Liver (tissue), 9 donors: ENCODE measurements around the gene SCYL3. TPM values are rescaled to one million over a fixed set of nuclear protein-coding genes. Genes with fewer than 3 reads are reported as not detected.

Experiments
- DNase-seq: peaks from one replicate; pipeline ENCODE4 v3.0.0-alpha.2; 2017; ENCODE audit warnings: low spot score
- H3K27ac ChIP-seq, 2 donors: one replicate each; pipeline ENCODE4 v1.7.0; 2013; ENCODE audit warnings: inconsistent platforms in 2 of 2, low read length in 2 of 2, control low read depth in 1 of 2, low read depth in 1 of 2, mild to moderate bottlenecking in 1 of 2
- H3K27me3 ChIP-seq, 4 donors: one replicate each; pipeline versions ENCODE4 v1.6.1 to v1.7.0; 2013; ENCODE audit warnings: low read length in 3 of 4, inconsistent platforms in 1 of 4, mild to moderate bottlenecking in 1 of 4, moderate library complexity in 1 of 4; ENCODE audit not compliant: control insufficient read depth in 4 of 4, insufficient read depth in 4 of 4
- H3K36me3 ChIP-seq, 4 donors: one replicate each; pipeline versions ENCODE4 v1.6.1 to v1.7.0; 2013; ENCODE audit warnings: low read length in 3 of 4, mild to moderate bottlenecking in 3 of 4, low read depth in 1 of 4, moderate library complexity in 1 of 4; ENCODE audit not compliant: control insufficient read depth in 4 of 4, insufficient read depth in 3 of 4
- H3K4me1 ChIP-seq, 4 donors: one replicate each; pipeline versions ENCODE4 v1.6.1 to v1.7.0; 2013; ENCODE audit warnings: low read length in 3 of 4, mild to moderate bottlenecking in 3 of 4, moderate library complexity in 1 of 4; ENCODE audit not compliant: control insufficient read depth in 4 of 4, insufficient read depth in 4 of 4
- H3K4me3 ChIP-seq, 3 donors: one replicate each; pipeline versions ENCODE4 v1.6.1 to v1.7.0; 2013; ENCODE audit warnings: low read length in 3 of 3, control low read depth in 1 of 3, low read depth in 1 of 3, mild to moderate bottlenecking in 1 of 3
- H3K9ac ChIP-seq, 2 donors: one replicate each; pipeline ENCODE4 v1.7.0; 2013; ENCODE audit warnings: low read length in 2 of 2, mild to moderate bottlenecking in 2 of 2, moderate library complexity in 2 of 2, control low read depth in 1 of 2, low read depth in 1 of 2
- H3K9me3 ChIP-seq, 4 donors: one replicate each; pipeline versions ENCODE4 v1.6.1 to v1.7.0; 2013; ENCODE audit warnings: low read length in 3 of 4; ENCODE audit not compliant: control insufficient read depth in 4 of 4
- ATF3 ChIP-seq: IDR thresholded peaks from 2 replicates; pipeline ENCODE4 v1.6.1; 2016; ENCODE audit warnings: antibody characterized with exemption
- CTCF ChIP-seq: fragments of 150-350 bp; IDR thresholded peaks from 2 replicates; pipeline ENCODE4 v1.5.1; 2017; ENCODE audit warnings: improper control_type of control experiment, low read depth, low read length; ENCODE audit not compliant: missing input control
- FOXA1 ChIP-seq: IDR thresholded peaks from 2 replicates; pipeline ENCODE4 v1.6.1; 2016; ENCODE audit warnings: antibody characterized with exemption
- GABPA ChIP-seq, 2 donors: IDR thresholded peaks in 1 of 2; conservative IDR thresholded peaks in 1 of 2; 2 replicates each; pipeline ENCODE4 v1.6.1; 2016; ENCODE audit warnings: antibody characterized with exemption in 2 of 2, mild to moderate bottlenecking in 1 of 2, moderate library complexity in 1 of 2
- HNF4A ChIP-seq, 2 donors: conservative IDR thresholded peaks; 2 replicates each; pipeline ENCODE4 v1.6.1; 2016; ENCODE audit warnings: antibody characterized with exemption in 2 of 2, mild to moderate bottlenecking in 2 of 2
- JUND ChIP-seq, 2 donors: IDR thresholded peaks; 2 replicates each; pipeline ENCODE4 v1.6.1; 2016; ENCODE audit warnings: antibody characterized with exemption in 2 of 2
- MAX ChIP-seq: IDR thresholded peaks from 2 replicates; pipeline ENCODE4 v1.6.1; 2016; ENCODE audit warnings: antibody characterized with exemption
- NR2F2 ChIP-seq: IDR thresholded peaks from 2 replicates; pipeline ENCODE4 v1.6.1; 2016; ENCODE audit warnings: antibody characterized with exemption
- REST ChIP-seq: IDR thresholded peaks from 2 replicates; pipeline ENCODE4 v1.6.1; 2016; ENCODE audit warnings: antibody characterized with exemption, mild to moderate bottlenecking
- SP1 ChIP-seq: IDR thresholded peaks from 2 replicates; pipeline ENCODE4 v1.6.1; 2018; ENCODE audit warnings: antibody characterized with exemption, mild to moderate bottlenecking
- TAF1 ChIP-seq: conservative IDR thresholded peaks from 2 replicates; pipeline ENCODE4 v1.6.1; 2016; ENCODE audit warnings: antibody characterized with exemption, mild to moderate bottlenecking
- YY1 ChIP-seq: IDR thresholded peaks from 2 replicates; pipeline ENCODE4 v1.6.1; 2016; ENCODE audit warnings: antibody characterized with exemption, mild to moderate bottlenecking
- ZBTB33 ChIP-seq: IDR thresholded peaks from 2 replicates; pipeline ENCODE4 v1.6.1; 2016; ENCODE audit warnings: antibody characterized with exemption
- WGBS: extraction: QIAGEN DNeasy Blood & Tissue Kit; methylation state at CpG from one replicate; pipeline ENCODE4 v1.1.7; 2013; 5-methylcytosine and 5-hydroxymethylcytosine counted together
- polyA plus RNA-seq, 2 donors: library from polyadenylated mRNA; stranded (reverse) in 1 of 2; unstranded in 1 of 2; fragments of 200-250 nt in 1 of 2; fragments of >200 nt in 1 of 2; fragmentation: Nextera tagmentation in 1 of 2; extraction: Ambion mirVana in 1 of 2; gene quantifications; one replicate each; pipeline versions ENCODE4 v1.2.1 to v1.2.3, GENCODE V29; 2013 to 2015
- total RNA-seq, 2 donors: library from RNA; depleted of rRNA; stranded (reverse); fragments of >200 nt; gene quantifications; one replicate each; pipeline ENCODE4 v1.2.3, GENCODE V29; 2014
- donor health status: healthy.
- donor health status: healthy.
- donor health status: healthy.
- donor health status: healthy.
- donor health status: healthy.

SCYL3 gene
- total and polyA plus RNA-seq, 4 donors: 4.0 to 12.2 (median 6.1) TPM

- no peak overlapping the region for H3K27ac ChIP-seq
- peaks cover 3 to 20% (median 14%) of the 10 kb centered on the region in 4 donors for H3K4me1 ChIP-seq
- WGBS: 95% methylated on average over 2 of the region's 2 CpGs
- TF ChIP-seq MAX (no peak), ATF3 (no peak), ZBTB33 (no peak)
- H3K9me3 ChIP-seq: no peaks in the 10 kb centered on the region
- H3K4me3 ChIP-seq: no peak overlapping the region
- H3K27me3 ChIP-seq: no peaks in the 10 kb centered on the region
- DNase-seq: no peak
- H3K9ac ChIP-seq: no peak overlapping the region
- H3K36me3 ChIP-seq: peaks cover 0 to 23% (median 18%) of the 10 kb centered on the region in 4 donors
Measured at GRCh38 chr1:169886931-169887330, 6.8 kb downstream of the SCYL3 start.

GRCh38 chr1:169886422-169886821, 7.3 kb downstream of the SCYL3 start:
- TF ChIP-seq REST: no peak
- no peak for TF ChIP-seq JUND (IDR thresholded peaks at IDR 0.05)
- TF ChIP-seq FOXA1: no peak
- TF ChIP-seq NR2F2: no peak
- TF ChIP-seq MAX: no peak
- no peak for TF ChIP-seq HNF4A (conservative IDR thresholded peaks at IDR 0.05)
- TF ChIP-seq SP1: no peak
- TF ChIP-seq TAF1: no peak
- TF ChIP-seq YY1: no peak
- TF ChIP-seq GABPA (IDR thresholded peaks at IDR 0.05 in 1 of 2, conservative IDR thresholded peaks at IDR 0.05 in 1 of 2): no peak
- TF ChIP-seq ZBTB33: no peak
- no peak for TF ChIP-seq CTCF
- no peak overlapping the region for H3K9ac ChIP-seq
- no peaks in the 10 kb centered on the region for H3K27me3 ChIP-seq
- no peak overlapping the region for H3K4me3 ChIP-seq
- H3K9me3 ChIP-seq: no peaks in the 10 kb centered on the region
- DNase-seq: no peak
- no peak overlapping the region for H3K27ac ChIP-seq
- peaks cover 3 to 15% (median 12%) of the 10 kb centered on the region in 4 donors for H3K4me1 ChIP-seq
- H3K36me3 ChIP-seq: peaks cover 0 to 25% (median 18%) of the 10 kb centered on the region in 4 donors
- 83% methylated on average over 1 of the region's 1 CpG for WGBS
